HepG2 (cell line): Measurements from ENCODE around the gene GGA1. TPM values are rescaled to one million over a fixed set of nuclear protein-coding genes. Genes with fewer than 3 reads are reported as not detected.

Experiments used
- ARID5B ChIP-seq: IDR thresholded peaks from 2 replicates; pipeline ENCODE4 v1.4.0; 2020; ENCODE audit warnings: mild to moderate bottlenecking, missing genetic modification reagents
- BCL6 ChIP-seq: IDR thresholded peaks from 2 replicates; pipeline ENCODE4 v1.6.1; 2016; ENCODE audit warnings: missing genetic modification reagents, missing compliant biosample characterization
- CBX1 ChIP-seq: IDR thresholded peaks from one replicate; pipeline ENCODE4 v1.6.1; 2016; ENCODE audit warnings: antibody characterized with exemption, low read depth
- ERF ChIP-seq: IDR thresholded peaks from 2 replicates; pipeline ENCODE4 v1.6.1; 2018; ENCODE audit warnings: missing biosample characterization, missing genetic modification reagents
- FOXO4 ChIP-seq: sonication (generic); formaldehyde crosslinking; conservative IDR thresholded peaks from 2 replicates; pipeline ENCODE4 v1.8.1; 2023; ENCODE audit warnings: missing genetic modification reagents
- GMEB1 ChIP-seq: sonication (generic); formaldehyde crosslinking; IDR thresholded peaks from 2 replicates; pipeline ENCODE4 v1.5.1; 2020; ENCODE audit warnings: missing genetic modification reagents, mild to moderate bottlenecking, borderline replicate concordance
- IRF2 ChIP-seq: IDR thresholded peaks from 2 replicates; pipeline ENCODE4 v1.6.1; 2018; ENCODE audit warnings: missing genetic modification reagents, missing compliant biosample characterization
- JUN ChIP-seq: sonication (generic); formaldehyde crosslinking; IDR thresholded peaks from 2 replicates; pipeline ENCODE4 v1.4.0; 2020; ENCODE audit warnings: mild to moderate bottlenecking, missing genetic modification reagents
- KLF16 ChIP-seq, 2 experiments: sonication (generic) in 1 of 2; formaldehyde crosslinking in 1 of 2; IDR thresholded peaks; 2 replicates each; pipeline versions ENCODE4 v1.6.1 to v1.8.0; 2016 to 2023; ENCODE audit warnings: missing genetic modification reagents in 2 of 2, missing compliant biosample characterization in 1 of 2
- NR2C2 ChIP-seq: sonication (generic); formaldehyde crosslinking; IDR thresholded peaks from 2 replicates; pipeline ENCODE4 v1.4.0; 2020; ENCODE audit warnings: missing genetic modification reagents, mild to moderate bottlenecking, moderate library complexity, borderline replicate concordance
- POLR2AphosphoS5 ChIP-seq: IDR thresholded peaks from 2 replicates; pipeline ENCODE4 v1.6.1; 2012; ENCODE audit warnings: low read depth, low read length
- RBM39 ChIP-seq: fragments of 200-400 bp; formaldehyde crosslinking; IDR thresholded peaks from one replicate; pipeline ENCODE4 v1.6.1; 2018; ENCODE audit warnings: antibody characterized with exemption, mild to moderate bottlenecking, low read depth, low read length; ENCODE audit not compliant: poor library complexity, severe bottlenecking
- SMC3 ChIP-seq: IDR thresholded peaks from 2 replicates; pipeline ENCODE4 v1.6.1; 2011; ENCODE audit warnings: low read length, improper control_type of control experiment
- TP53 ChIP-seq: sonication (generic); formaldehyde crosslinking; conservative IDR thresholded peaks from 2 replicates; pipeline ENCODE4 v1.4.0; 2020; ENCODE audit warnings: missing genetic modification reagents
- ZFP1 ChIP-seq: IDR thresholded peaks from 2 replicates; pipeline ENCODE4 v1.6.1; 2016
- ZNF598 ChIP-seq: sonication (generic); formaldehyde crosslinking; IDR thresholded peaks from 2 replicates; pipeline ENCODE4 v1.5.1; 2020; ENCODE audit warnings: mild to moderate bottlenecking, missing genetic modification reagents, borderline replicate concordance
- ZNF775 ChIP-seq: sonication (generic); formaldehyde crosslinking; IDR thresholded peaks from 2 replicates; pipeline ENCODE4 v1.4.0; 2020; ENCODE audit warnings: missing genetic modification reagents, mild to moderate bottlenecking, moderate library complexity, borderline replicate concordance
- ZNF883 ChIP-seq: sonication (generic); formaldehyde crosslinking; IDR thresholded peaks from 2 replicates; pipeline ENCODE4 v1.5.1; 2020; ENCODE audit warnings: mild to moderate bottlenecking, missing genetic modification reagents; ENCODE audit errors: not compliant biosample characterization
- polyA plus RNA-seq, 8 experiments: library from polyadenylated mRNA; depleted of rRNA in 3 of 8; stranded (reverse) in 7 of 8; unstranded in 1 of 8; fragments of >200 nt; fragmentation: Illumina TruSeq in 4 of 8; extraction: Trizol in 4 of 8; gene quantifications; 2 replicates each; pipeline versions ENCODE4 v1.2.1 to v1.2.3, GENCODE V29; 2011 to 2016; ENCODE audit warnings: low read depth in 4 of 8, missing spikeins in 1 of 8, mixed read lengths in 1 of 8; ENCODE audit not compliant: insufficient read depth in 1 of 8
- total RNA-seq, 5 experiments: library from RNA; depleted of rRNA; stranded (reverse); fragments of >200 nt; fragmentation: Illumina TruSeq; extraction: Trizol; gene quantifications; 2 replicates each; pipeline ENCODE4 v1.2.3, GENCODE V29; 2016; ENCODE audit warnings: low read depth in 1 of 5
- TF ChIP-seq, protein P1 (sequence below): sonication (generic); formaldehyde crosslinking; IDR thresholded peaks from 2 replicates; pipeline ENCODE4 v1.4.0; 2020; ENCODE audit warnings: mild to moderate bottlenecking, missing genetic modification reagents

Gene GGA1
- total and polyA plus RNA-seq, 2 of the 13 experiments (the other 11 are each of a cell fraction or from before 2014, with no cell fraction given): 29.1 to 87.2 TPM

DNA sequence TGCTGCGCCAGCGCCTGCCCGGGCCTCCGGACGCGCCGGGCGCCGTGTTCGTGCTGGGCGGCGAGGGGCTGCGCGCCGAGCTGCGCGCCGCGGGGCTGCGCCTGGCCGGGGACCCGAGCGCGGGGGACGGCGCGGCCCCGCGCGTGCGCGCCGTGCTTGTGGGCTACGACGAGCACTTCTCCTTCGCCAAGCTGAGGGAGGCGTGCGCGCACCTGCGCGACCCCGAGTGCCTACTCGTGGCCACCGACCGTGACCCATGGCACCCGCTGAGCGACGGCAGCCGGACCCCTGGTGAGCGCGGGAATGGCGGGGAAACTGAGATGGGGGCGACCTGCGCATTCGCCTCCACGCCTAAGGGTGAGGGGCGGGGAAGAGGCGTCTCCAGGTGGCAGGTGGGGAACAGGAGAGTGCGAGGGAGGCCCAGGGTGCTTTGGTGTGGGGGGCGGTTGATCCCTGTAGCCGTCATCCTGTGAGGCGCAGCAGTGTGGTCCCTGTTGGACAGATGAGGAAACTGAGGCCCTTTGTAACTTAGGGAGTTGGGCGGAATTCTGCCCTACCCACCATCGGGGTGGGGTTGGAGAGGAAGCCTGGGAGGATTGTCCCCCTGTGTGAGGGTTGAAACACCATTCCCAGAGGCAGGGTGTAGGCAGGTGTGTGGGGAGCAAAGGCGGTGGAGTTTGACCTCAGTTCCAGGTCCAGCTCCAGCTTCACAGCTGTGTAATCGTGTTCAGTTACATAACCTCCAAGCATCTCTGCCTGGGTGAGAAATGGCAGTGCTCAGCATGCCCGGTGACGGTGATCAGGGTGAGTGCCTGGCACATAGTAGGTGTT lies 50.6 kb downstream of the GGA1 start (continued):
- peak; percentile 79 for TF ChIP-seq ARID5B (CRISPR knock-in tag)
- TF ChIP-seq TP53 (CRISPR knock-in tag): no peak
- peak; percentile 60; the same call in 1 of the 2 replicates for TF ChIP-seq ZNF598
- TF ChIP-seq ERF (CRISPR knock-in tag): peak; percentile 67; the same call in 1 of the 2 replicates
- TF ChIP-seq CBX1: no peak
- TF ChIP-seq ZNF775 (CRISPR knock-in tag): no peak
- peak; percentile 55; the same call in 1 of the 2 replicates for TF ChIP-seq BCL6 (CRISPR knock-in tag)
- no peak for TF ChIP-seq FOXO4 (CRISPR knock-in tag)
- TF ChIP-seq KLF16 (CRISPR knock-in tag; IDR thresholded peaks at IDR 0.05): peak in 1 of 2 experiments; percentile 64; a peak in 2 of 4 replicates
- TF ChIP-seq POLR2AphosphoS5: peak; percentile 80
- peak; percentile 37 for TF ChIP-seq RBM39
- peak; percentile 66; the same call in 1 of the 2 replicates for TF ChIP-seq NR2C2 (CRISPR knock-in tag)
- TF ChIP-seq IRF2: peak; percentile 82; the same call in 1 of the 2 replicates
- 0 out of 2 replicates have a peak, but pooled peaks have one; percentile 28 for TF ChIP-seq JUN (CRISPR knock-in tag)
- TF ChIP-seq ZFP1: no peak
- TF ChIP-seq ZNF883 (CRISPR knock-in tag): peak; percentile 67
- TF ChIP-seq, protein P1, sequence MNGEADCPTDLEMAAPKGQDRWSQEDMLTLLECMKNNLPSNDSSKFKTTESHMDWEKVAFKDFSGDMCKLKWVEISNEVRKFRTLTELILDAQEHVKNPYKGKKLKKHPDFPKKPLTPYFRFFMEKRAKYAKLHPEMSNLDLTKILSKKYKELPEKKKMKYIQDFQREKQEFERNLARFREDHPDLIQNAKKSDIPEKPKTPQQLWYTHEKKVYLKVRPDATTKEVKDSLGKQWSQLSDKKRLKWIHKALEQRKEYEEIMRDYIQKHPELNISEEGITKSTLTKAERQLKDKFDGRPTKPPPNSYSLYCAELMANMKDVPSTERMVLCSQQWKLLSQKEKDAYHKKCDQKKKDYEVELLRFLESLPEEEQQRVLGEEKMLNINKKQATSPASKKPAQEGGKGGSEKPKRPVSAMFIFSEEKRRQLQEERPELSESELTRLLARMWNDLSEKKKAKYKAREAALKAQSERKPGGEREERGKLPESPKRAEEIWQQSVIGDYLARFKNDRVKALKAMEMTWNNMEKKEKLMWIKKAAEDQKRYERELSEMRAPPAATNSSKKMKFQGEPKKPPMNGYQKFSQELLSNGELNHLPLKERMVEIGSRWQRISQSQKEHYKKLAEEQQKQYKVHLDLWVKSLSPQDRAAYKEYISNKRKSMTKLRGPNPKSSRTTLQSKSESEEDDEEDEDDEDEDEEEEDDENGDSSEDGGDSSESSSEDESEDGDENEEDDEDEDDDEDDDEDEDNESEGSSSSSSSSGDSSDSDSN (CRISPR knock-in tag): peak; percentile 55; the same call in 1 of the 2 replicates
- peak; percentile 57; the same call in 1 of the 2 replicates for TF ChIP-seq GMEB1 (CRISPR knock-in tag)
- TF ChIP-seq SMC3: no peak
